GM12865 (cell line): ENCODE data around the gene SORCS2.

Experiments used
- DNase-seq: peaks from one replicate; pipeline ENCODE4 v3.0.0; 2010; ENCODE audit warnings: low read depth
- H3K4me3 ChIP-seq: 2 replicates; pipeline ENCODE4 v1.5.1; 2011; ENCODE audit warnings: mild to moderate bottlenecking, low read depth, low read length, control low read depth
- TF ChIP-seq, protein P1 (sequence below): IDR thresholded peaks from 2 replicates; pipeline ENCODE4 v1.5.1; 2011; ENCODE audit warnings: low read length, control low read depth, low read depth, inconsistent platforms; ENCODE audit not compliant: insufficient read depth; ENCODE audit errors: missing control alignments

SORCS2 gene

GRCh38 chr4:7338059-7338452 lies 145.7 kb downstream of the SORCS2 start:
- no peak for DNase-seq
- no peak overlapping the region for H3K4me3 ChIP-seq
- TF ChIP-seq, protein P1, sequence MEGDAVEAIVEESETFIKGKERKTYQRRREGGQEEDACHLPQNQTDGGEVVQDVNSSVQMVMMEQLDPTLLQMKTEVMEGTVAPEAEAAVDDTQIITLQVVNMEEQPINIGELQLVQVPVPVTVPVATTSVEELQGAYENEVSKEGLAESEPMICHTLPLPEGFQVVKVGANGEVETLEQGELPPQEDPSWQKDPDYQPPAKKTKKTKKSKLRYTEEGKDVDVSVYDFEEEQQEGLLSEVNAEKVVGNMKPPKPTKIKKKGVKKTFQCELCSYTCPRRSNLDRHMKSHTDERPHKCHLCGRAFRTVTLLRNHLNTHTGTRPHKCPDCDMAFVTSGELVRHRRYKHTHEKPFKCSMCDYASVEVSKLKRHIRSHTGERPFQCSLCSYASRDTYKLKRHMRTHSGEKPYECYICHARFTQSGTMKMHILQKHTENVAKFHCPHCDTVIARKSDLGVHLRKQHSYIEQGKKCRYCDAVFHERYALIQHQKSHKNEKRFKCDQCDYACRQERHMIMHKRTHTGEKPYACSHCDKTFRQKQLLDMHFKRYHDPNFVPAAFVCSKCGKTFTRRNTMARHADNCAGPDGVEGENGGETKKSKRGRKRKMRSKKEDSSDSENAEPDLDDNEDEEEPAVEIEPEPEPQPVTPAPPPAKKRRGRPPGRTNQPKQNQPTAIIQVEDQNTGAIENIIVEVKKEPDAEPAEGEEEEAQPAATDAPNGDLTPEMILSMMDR, result no peak

GRCh38 chr4:7338876-7339623 lies 146.7 kb downstream of the SORCS2 start:
- H3K4me3 ChIP-seq, result no peak overlapping the region
- TF ChIP-seq, protein P1, result no peak
- no peak for DNase-seq

GRCh38 chr4:7339751-7340552 lies 147.6 kb downstream of the SORCS2 start:
- TF ChIP-seq, protein P1, result no peak
- no peak overlapping the region for H3K4me3 ChIP-seq
- no peak for DNase-seq

GRCh38 chr4:7340553-7341433 lies 148.5 kb downstream of the SORCS2 start:
- DNase-seq, result no peak
- TF ChIP-seq, protein P1, result no peak
- no peak overlapping the region for H3K4me3 ChIP-seq

- no peak overlapping the region for H3K4me3 ChIP-seq
- TF ChIP-seq, protein P1, result no peak
- no peak for DNase-seq
Measured at GRCh38 chr4:7341491-7342222, 149.3 kb downstream of the SORCS2 start.
